ENCODE measurements around the gene EFNB1.

GRCh38 chrX:68837119-68837518 is 8.3 kb downstream of the EFNB1 start:
- TF ChIP-seq POLR2AphosphoS5 (IDR thresholded peaks at IDR 0.05; ENCODE audit: low read depth, low read length) (no peak), POLR2A (IDR thresholded peaks at IDR 0.05; ENCODE audit: low read depth, low read length) (no peak)
